ENCODE data around the gene PYGO2. TPM values are rescaled to one million over a fixed set of nuclear protein-coding genes. Genes with fewer than 3 reads are reported as not detected.

Gene PYGO2
- total RNA-seq, 2 donors from 2014 or later: 44.1 to 44.6 TPM

GRCh38 chr1:154936555-154937084 lies 25.0 kb downstream of the PYGO2 start, which contains the start of gene PMVK:
Gene PMVK, minus strand, starts transcription at chr1:154936719. Its CDS starts 34 bp downstream, at chr1:154936685.
- TF ChIP-seq POLR2AphosphoS5 (IDR thresholded peaks at IDR 0.05) (peak; percentile 63), POLR2A (IDR thresholded peaks at IDR 0.05) (peak; percentile 70)
- TF ChIP-seq, protein P1, sequence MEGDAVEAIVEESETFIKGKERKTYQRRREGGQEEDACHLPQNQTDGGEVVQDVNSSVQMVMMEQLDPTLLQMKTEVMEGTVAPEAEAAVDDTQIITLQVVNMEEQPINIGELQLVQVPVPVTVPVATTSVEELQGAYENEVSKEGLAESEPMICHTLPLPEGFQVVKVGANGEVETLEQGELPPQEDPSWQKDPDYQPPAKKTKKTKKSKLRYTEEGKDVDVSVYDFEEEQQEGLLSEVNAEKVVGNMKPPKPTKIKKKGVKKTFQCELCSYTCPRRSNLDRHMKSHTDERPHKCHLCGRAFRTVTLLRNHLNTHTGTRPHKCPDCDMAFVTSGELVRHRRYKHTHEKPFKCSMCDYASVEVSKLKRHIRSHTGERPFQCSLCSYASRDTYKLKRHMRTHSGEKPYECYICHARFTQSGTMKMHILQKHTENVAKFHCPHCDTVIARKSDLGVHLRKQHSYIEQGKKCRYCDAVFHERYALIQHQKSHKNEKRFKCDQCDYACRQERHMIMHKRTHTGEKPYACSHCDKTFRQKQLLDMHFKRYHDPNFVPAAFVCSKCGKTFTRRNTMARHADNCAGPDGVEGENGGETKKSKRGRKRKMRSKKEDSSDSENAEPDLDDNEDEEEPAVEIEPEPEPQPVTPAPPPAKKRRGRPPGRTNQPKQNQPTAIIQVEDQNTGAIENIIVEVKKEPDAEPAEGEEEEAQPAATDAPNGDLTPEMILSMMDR (IDR thresholded peaks at IDR 0.05): peak in 3 of 4 experiments; percentile 31 to 63 (median 57)
- H3K36me3 ChIP-seq: no peaks in the 10 kb centered on the region
- WGBS: under 1% methylated on average over 44 of the region's 45 CpGs
- peaks cover 19% of the 10 kb centered on the region for H3K4me1 ChIP-seq (replicated peaks)
- peak within 1 kb of the TSS; percentile 99 for H3K27ac ChIP-seq
- peak within 1 kb of the TSS; percentile 66 to 69 for H3K4me3 ChIP-seq
- H3K27me3 ChIP-seq (replicated peaks; ENCODE audit: insufficient read depth): no peaks in the 10 kb centered on the region
- DNase-seq (ENCODE audit: low spot score): peak; percentile 96
- no peaks in the 10 kb centered on the region for H3K9me3 ChIP-seq
- intact Hi-C loops (cut with DNase I): no loop called here

DNA sequence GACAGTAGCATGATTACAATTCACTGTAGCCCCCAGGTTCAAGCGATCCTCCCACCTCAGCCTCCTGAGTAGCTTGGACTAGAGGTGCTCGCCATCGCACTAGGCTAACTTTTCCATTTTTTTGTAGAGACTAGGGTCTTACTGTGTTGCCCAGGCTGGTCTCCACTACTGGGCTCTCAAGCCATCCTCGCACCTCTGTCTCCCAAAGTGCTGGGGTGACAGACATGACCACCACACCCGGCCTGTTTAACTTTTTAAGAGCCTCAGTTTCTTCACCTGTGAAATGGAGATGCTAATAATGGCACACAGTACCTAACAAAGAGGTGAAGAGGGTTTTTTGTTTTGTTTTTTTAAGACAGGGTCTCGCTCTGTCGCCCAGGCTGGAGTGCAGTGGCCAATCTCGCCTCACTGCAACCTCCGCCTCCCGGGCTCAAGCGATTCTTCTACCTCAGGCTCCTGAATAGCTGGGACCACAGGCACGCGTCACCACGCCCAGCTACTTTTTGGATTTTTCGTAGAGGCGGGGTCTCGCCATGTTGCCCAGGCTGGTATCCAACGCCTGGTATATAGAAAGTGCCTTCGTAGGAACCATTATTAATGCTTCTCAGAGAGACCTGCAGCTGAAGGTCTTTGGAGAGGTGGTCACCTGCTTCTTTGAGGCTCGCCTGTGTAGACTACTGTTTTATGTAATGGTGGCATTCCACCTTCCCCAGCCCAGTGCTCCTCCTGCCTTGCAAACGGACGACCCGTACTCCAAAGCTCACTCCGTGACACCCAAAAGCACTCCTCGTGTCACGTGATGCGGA lies 25.6 kb downstream of the PYGO2 start:
- 27% methylated on average over 27 of the region's 27 CpGs for WGBS

GRCh38 chr1:154934358-154934948 lies 27.1 kb downstream of the PYGO2 start:
- Histone ChIP-seq H3K9me3 (no peaks in the 10 kb centered on the region), H3K27me3 (replicated peaks; ENCODE audit: insufficient read depth) (no peaks in the 10 kb centered on the region), H3K4me3 (no peak overlapping the region), H3K27ac (no peak overlapping the region), H3K4me1 (replicated peaks) (peaks cover 8% of the 10 kb centered on the region), H3K36me3 (no peaks in the 10 kb centered on the region)
- TF ChIP-seq POLR2AphosphoS5 (IDR thresholded peaks at IDR 0.05) (no peak), POLR2A (IDR thresholded peaks at IDR 0.05) (no peak)
- TF ChIP-seq, protein P1 (IDR thresholded peaks at IDR 0.05): no peak
- 97% methylated on average over 5 of the region's 5 CpGs for whole genome bisulfite sequencing
- intact Hi-C loops (cut with DNase I): no loop called here
- no peak for DNase-seq (ENCODE audit: low spot score)

More for the DNA sequence above, 25.6 kb downstream of the PYGO2 start:
- peak overlapping the region; percentile 66 to 69 for H3K4me3 ChIP-seq
- TF ChIP-seq POLR2A (IDR thresholded peaks at IDR 0.05): no peak
- TF ChIP-seq, protein P1 (IDR thresholded peaks at IDR 0.05): no peak
- TF ChIP-seq POLR2AphosphoS5 (IDR thresholded peaks at IDR 0.05): no peak
- H3K36me3 ChIP-seq: no peaks in the 10 kb centered on the region
- H3K27me3 ChIP-seq (replicated peaks; ENCODE audit: insufficient read depth): no peaks in the 10 kb centered on the region
- peaks cover 12% of the 10 kb centered on the region for H3K4me1 ChIP-seq (replicated peaks)
- H3K27ac ChIP-seq: peak overlapping the region; percentile 99
- H3K9me3 ChIP-seq: no peaks in the 10 kb centered on the region
- no peak for DNase-seq (ENCODE audit: low spot score)
- intact Hi-C loops (cut with DNase I): no loop called here

DNA sequence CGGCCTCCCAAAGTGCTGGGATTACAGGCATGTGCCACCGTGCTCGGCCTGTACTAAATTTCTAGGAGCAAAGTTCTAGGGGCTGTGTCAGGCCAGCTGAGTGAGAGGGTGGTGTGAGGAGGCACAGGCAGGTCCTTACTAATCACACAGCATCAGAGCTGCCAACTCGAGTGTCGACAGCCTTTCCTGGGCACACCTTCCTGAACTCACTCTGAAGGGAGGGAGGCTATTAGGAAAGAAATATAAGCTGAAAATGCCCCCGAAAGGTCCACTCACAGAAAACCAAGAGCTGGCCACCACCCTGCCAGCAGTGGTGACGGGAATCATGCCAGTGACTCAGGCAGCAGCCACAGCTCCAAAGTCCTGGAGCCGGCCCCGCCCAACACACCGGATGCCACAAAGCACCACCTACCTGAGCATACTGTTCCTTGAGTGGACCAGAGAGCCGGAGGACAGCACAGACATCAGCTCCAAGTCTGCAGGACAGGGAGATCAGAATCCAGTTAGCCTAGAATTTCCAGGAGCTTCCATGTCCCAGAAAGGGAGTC lies 29.6 kb downstream of the PYGO2 start:
- Histone ChIP-seq H3K36me3 (no peaks in the 10 kb centered on the region), H3K27me3 (replicated peaks; ENCODE audit: insufficient read depth) (no peaks in the 10 kb centered on the region), H3K9me3 (no peaks in the 10 kb centered on the region), H3K4me1 (replicated peaks) (no peaks in the 10 kb centered on the region), H3K27ac (peak overlapping the region; percentile 41 to 57), H3K4me3 (no peak overlapping the region)
- DNase-seq (ENCODE audit: low spot score): peak; percentile 55
- intact Hi-C loops (cut with DNase I): no loop called here
- WGBS: 80% methylated on average over 11 of the region's 11 CpGs
- TF ChIP-seq, protein P1 (IDR thresholded peaks at IDR 0.05): no peak
- TF ChIP-seq POLR2AphosphoS5 (IDR thresholded peaks at IDR 0.05) (peak; percentile 30), POLR2A (IDR thresholded peaks at IDR 0.05) (peak; percentile 46)

Measured in prostate gland (tissue), 2 donors.